A172 (cell line): ENCODE data around the gene HYAL1. TPM values are rescaled to one million over a fixed set of nuclear protein-coding genes. Genes with fewer than 3 reads are reported as not detected.
A peak's percentile ranks its signal among the peaks of the same experiment; 100 is the strongest.

ENCODE experiments used
- DNase-seq: peaks from one replicate; pipeline ENCODE4 v3.0.0-alpha.2; 2015; ENCODE audit warnings: low spot score
- total RNA-seq: library from RNA; depleted of rRNA; stranded (reverse); fragments of >200 nt; shearing (Covaris generic); gene quantifications from 2 replicates; pipeline ENCODE4 v1.2.3, GENCODE V29; 2014; rRNA removed

HYAL1 gene
- total RNA-seq, 1 experiment from 2014 or later = 0.72 TPM

GRCh38 chr3:50260027-50260941, 43.1 kb downstream of the HYAL1 start:
- DNase-seq = peak; percentile 84

GRCh38 chr3:50259432-50260026, 43.8 kb downstream of the HYAL1 start:
- DNase-seq = no peak

- no peak for DNase-seq
These were observed 44.4 kb downstream of the HYAL1 start for GRCh38 chr3:50258979-50259378.

- no peak for DNase-seq
These were observed 45.2 kb downstream of the HYAL1 start for GRCh38 chr3:50258029-50258680.

- DNase-seq = no peak
These were observed 46.1 kb downstream of the HYAL1 start for GRCh38 chr3:50256978-50257890.

- no peak for DNase-seq
These were observed 48.1 kb downstream of the HYAL1 start for GRCh38 chr3:50255251-50255615.

- no peak for DNase-seq
These were observed 48.7 kb downstream of the HYAL1 start for GRCh38 chr3:50254577-50255250.

GRCh38 chr3:50251220-50251619, 52.2 kb downstream of the HYAL1 start:
- DNase-seq = peak; percentile 96

GRCh38 chr3:50250514-50250913, 52.9 kb downstream of the HYAL1 start:
- no peak for DNase-seq

Other genes starting within 250 kb of the HYAL1 start
- 53.7 and 79.1 TPM in 2 replicates for gene RBM5, start 214.7 kb downstream of the HYAL1 start, total RNA-seq
- gene SEMA3F, start 148.2 kb downstream of the HYAL1 start, total RNA-seq = 3.5 and 11.1 TPM in 2 replicates
- not detected in 2 replicates for gene GNAT1, start 112.0 kb downstream of the HYAL1 start, total RNA-seq
- 0.74 TPM in 1 of 2 replicates, not detected in the other for gene SLC38A3, start 98.3 kb downstream of the HYAL1 start, total RNA-seq
- gene GNAI2, start 67.4 kb downstream of the HYAL1 start, total RNA-seq = 247 and 283 TPM in 2 replicates
- gene SEMA3B, start 34.4 kb downstream of the HYAL1 start, total RNA-seq = 22.9 and 26.3 TPM in 2 replicates
- not detected in 2 replicates for gene LSMEM2, start 24.5 kb downstream of the HYAL1 start, total RNA-seq
- gene IFRD2, start 11.1 kb downstream of the HYAL1 start, total RNA-seq = 120 and 129 TPM in 2 replicates
- 7.5 and 9.7 TPM in 2 replicates for gene HYAL3, start 4.2 kb downstream of the HYAL1 start, total RNA-seq
- gene NAA80, start 4.2 kb downstream of the HYAL1 start, total RNA-seq = 8.5 and 13.1 TPM in 2 replicates
- gene HYAL2, start 19.2 kb upstream of the HYAL1 start, total RNA-seq = 113 TPM in 2 replicates
- 30.6 and 34.3 TPM in 2 replicates for gene TUSC2, start 24.6 kb upstream of the HYAL1 start, total RNA-seq
- gene RASSF1, start 37.3 kb upstream of the HYAL1 start, total RNA-seq = 12.9 and 16.9 TPM in 2 replicates
- gene ZMYND10, start 42.2 kb upstream of the HYAL1 start, total RNA-seq = 0.09 and 0.62 TPM in 2 replicates
- 23.1 and 24.8 TPM in 2 replicates for gene NPRL2, start 47.2 kb upstream of the HYAL1 start, total RNA-seq
- gene CYB561D2, start 47.3 kb upstream of the HYAL1 start, total RNA-seq = 46.9 and 53.7 TPM in 2 replicates
- gene TMEM115, start 55.9 kb upstream of the HYAL1 start, total RNA-seq = 57.3 and 58.9 TPM in 2 replicates
- gene CACNA2D2, start 200.1 kb upstream of the HYAL1 start, total RNA-seq = 0.22 and 0.26 TPM in 2 replicates